GM23338 (cell line): Measurements from ENCODE around the gene SFMBT2. TPM values are rescaled to one million over a fixed set of nuclear protein-coding genes. Genes with fewer than 3 reads are reported as not detected.

Experiments used
- ATAC-seq: fragments of 200-7000 bp; cut with Tn5 transposase; 3 replicates; pipeline ENCODE4 v1.9.1; 2020
- DNase-seq: peaks from one replicate; pipeline ENCODE4 v3.0.0-alpha.2; 2015; ENCODE audit warnings: low spot score
- H2AFZ ChIP-seq: fragments of 200-600 bp; sonication (generic); 2 replicates; pipeline ENCODE4 v1.8.0; 2016; ENCODE audit warnings: antibody characterized with exemption, mild to moderate bottlenecking, moderate library complexity
- H3F3A ChIP-seq: fragments of 200-600 bp; sonication (generic); replicated peaks from 2 replicates; pipeline ENCODE4 v1.8.0; 2017; ENCODE audit warnings: antibody characterized with exemption, mixed run types, low read depth
- H3K27ac ChIP-seq: fragments of 200-600 bp; sonication (generic); 2 replicates; pipeline ENCODE4 v1.6.1; 2016; ENCODE audit warnings: low read depth
- H3K27me3 ChIP-seq: fragments of 200-600 bp; sonication (generic); 2 replicates; pipeline ENCODE4 v1.8.0; 2016; ENCODE audit warnings: mild to moderate bottlenecking, mixed run types, moderate library complexity; ENCODE audit not compliant: insufficient read depth
- H3K36me3 ChIP-seq: fragments of 200-600 bp; sonication (generic); 2 replicates; pipeline ENCODE4 v1.8.0; 2016; ENCODE audit warnings: mild to moderate bottlenecking; ENCODE audit not compliant: insufficient read depth
- H3K4me1 ChIP-seq: fragments of 200-600 bp; sonication (generic); 2 replicates; pipeline ENCODE4 v1.8.0; 2016; ENCODE audit warnings: mild to moderate bottlenecking, moderate library complexity; ENCODE audit not compliant: insufficient read depth
- H3K4me2 ChIP-seq: fragments of 200-600 bp; sonication (generic); 2 replicates; pipeline ENCODE4 v1.7.1; 2017; ENCODE audit warnings: mixed run types
- H3K4me3 ChIP-seq: fragments of 200-600 bp; sonication (generic); 2 replicates; pipeline ENCODE4 v1.6.1; 2016; ENCODE audit warnings: mixed run types
- H3K79me2 ChIP-seq: fragments of 200-600 bp; sonication (generic); replicated peaks from 2 replicates; pipeline ENCODE4 v1.8.0; 2017; ENCODE audit warnings: mild to moderate bottlenecking; ENCODE audit not compliant: insufficient read depth
- H3K9me2 ChIP-seq: fragments of 200-600 bp; sonication (generic); 2 replicates; pipeline ENCODE4 v1.8.0; 2017; ENCODE audit not compliant: insufficient read depth
- H4K20me1 ChIP-seq: fragments of 200-600 bp; sonication (generic); replicated peaks from 2 replicates; pipeline ENCODE4 v1.8.0; 2017; ENCODE audit warnings: mild to moderate bottlenecking; ENCODE audit not compliant: insufficient read depth
- H3K27ac Mint-ChIP-seq: 2 replicates; pipeline ENCODE4 v1.8.0; 2020; ENCODE audit warnings: inconsistent platforms, mild to moderate bottlenecking, moderate library complexity, mixed read lengths
- H3K27me3 Mint-ChIP-seq: 3 replicates; pipeline ENCODE4 v1.8.0; 2022; ENCODE audit warnings: low read depth, mild to moderate bottlenecking, moderate library complexity, mixed read lengths, inconsistent platforms; ENCODE audit not compliant: insufficient read depth, poor library complexity
- H3K36me3 Mint-ChIP-seq: 3 replicates; pipeline ENCODE4 v1.8.0; 2021; ENCODE audit warnings: low read depth, mild to moderate bottlenecking, inconsistent platforms, moderate library complexity, mixed read lengths
- H3K4me1 Mint-ChIP-seq: 3 replicates; pipeline ENCODE4 v1.8.0; 2020; ENCODE audit warnings: mild to moderate bottlenecking, inconsistent platforms, mixed read lengths
- H3K4me3 Mint-ChIP-seq: 3 replicates; pipeline ENCODE4 v1.8.0; 2021; ENCODE audit warnings: moderate library complexity, mild to moderate bottlenecking, inconsistent platforms, mixed read lengths
- H3K9me3 Mint-ChIP-seq: 3 replicates; pipeline ENCODE4 v1.8.0; 2020; ENCODE audit warnings: moderate library complexity, mild to moderate bottlenecking, inconsistent platforms, mixed read lengths
- CTCF ChIP-seq, 2 experiments: fragments of 200-600 bp in 1 of 2; sonication (generic) in 1 of 2; conservative IDR thresholded peaks; 2 replicates each; pipeline versions ENCODE4 v1.5.1 to v1.6.1; 2016 to 2017; ENCODE audit warnings: antibody characterized with exemption in 2 of 2, low read depth in 2 of 2, mild to moderate bottlenecking in 2 of 2, moderate library complexity in 1 of 2
- ETS1 ChIP-seq: IDR thresholded peaks from 2 replicates; pipeline ENCODE4 v1.6.1; 2016; ENCODE audit warnings: antibody characterized with exemption
- EZH2 ChIP-seq: fragments of 200-600 bp; sonication (generic); IDR thresholded peaks from one replicate; pipeline ENCODE4 v1.8.0; 2017; ENCODE audit warnings: antibody characterized with exemption, mild to moderate bottlenecking, low read depth; ENCODE audit not compliant: unreplicated experiment
- POLR2AphosphoS5 ChIP-seq: IDR thresholded peaks from 2 replicates; pipeline ENCODE4 v1.6.1; 2016; ENCODE audit warnings: antibody characterized with exemption, low read depth
- STAT1 ChIP-seq: IDR thresholded peaks from one replicate; pipeline ENCODE4 v1.6.1; 2016; ENCODE audit warnings: antibody characterized with exemption; ENCODE audit not compliant: unreplicated experiment
- ZNF114 ChIP-seq: fragments of 250-450 bp; sonication (Bioruptor Pico); IDR thresholded peaks from 2 replicates; pipeline ENCODE4 v1.5.0; 2020; ENCODE audit warnings: mild to moderate bottlenecking, moderate library complexity
- ZNF462 ChIP-seq: fragments of 250-450 bp; sonication (Bioruptor Pico); IDR thresholded peaks from 2 replicates; pipeline ENCODE4 v1.5.0; 2020; ENCODE audit warnings: mild to moderate bottlenecking, moderate library complexity
- polyA plus RNA-seq: library from polyadenylated mRNA; unstranded; fragments of >200 nt; fragmentation: Nextera tagmentation; extraction: Ambion mirVana; gene quantifications from 2 replicates; pipeline ENCODE4 v1.2.1, GENCODE V29; 2016
- total RNA-seq: library from RNA; depleted of rRNA; stranded (reverse); fragments of >200 nt; shearing (Covaris generic); gene quantifications from 2 replicates; pipeline ENCODE4 v1.2.3, GENCODE V29; 2014

Gene SFMBT2
- total and polyA plus RNA-seq, 2 experiments from 2014 or later = 2.7 to 6.7 TPM

GRCh38 chr10:7426349-7426748 lies 15.5 kb upstream of the SFMBT2 start:
- Mint-ChIP-seq H3K9me3 (no peaks in the 10 kb centered on the region), H3K27ac (no peak overlapping the region), H3K4me1 (peaks cover 42% of the 10 kb centered on the region), H3K36me3 (no peaks in the 10 kb centered on the region), H3K27me3 (peaks cover 19% of the 10 kb centered on the region), H3K4me3 (no peak overlapping the region)
- H3K4me1 ChIP-seq = peaks cover 33% of the 10 kb centered on the region
- no peak overlapping the region for H3K27ac ChIP-seq
- H3K79me2 ChIP-seq = no peaks in the 10 kb centered on the region
- no peak overlapping the region for H2AFZ ChIP-seq
- no peak overlapping the region for H3K4me3 ChIP-seq
- no peaks in the 10 kb centered on the region; the same call in 1 of the 2 replicates for H3K9me2 ChIP-seq
- H3K27me3 ChIP-seq = peaks cover 13% of the 10 kb centered on the region
- no peak overlapping the region for H3K4me2 ChIP-seq
- DNase-seq (no peak), ATAC-seq (no peak)
- 0 out of 2 replicates have a peak, but pooled peaks cover 4% of the 10 kb centered on the region for H3F3A ChIP-seq
- no peak for TF ChIP-seq ZNF462 (CRISPR knock-in tag)
- TF ChIP-seq ZNF114 = no peak
- TF ChIP-seq ETS1 = no peak
- no peak for TF ChIP-seq POLR2AphosphoS5
- TF ChIP-seq STAT1 = no peak
- TF ChIP-seq EZH2 = no peak
- TF ChIP-seq CTCF (conservative IDR thresholded peaks at IDR 0.05; ENCODE audit: low read depth in 2 of 2) = no peak
- no peaks in the 10 kb centered on the region for H3K36me3 ChIP-seq
- H4K20me1 ChIP-seq = no peaks in the 10 kb centered on the region
